Natural killer cell treated with Interleukin-12 subunit alpha and Interleukin-12 subunit beta and Interleukin-15 and Interleukin-18, amount 100 ng/mL, for 72 hours (primary cell): ENCODE results near the gene NAA80. TPM values are rescaled to one million over a fixed set of nuclear protein-coding genes. Genes with fewer than 3 reads are reported as not detected.

Experiments used
- ATAC-seq, 2 donors: fragments of 150-1000 bp; cut with Tn5 transposase in 1 of 2; sonication (Bioruptor Pico), chemical (Tn5 transposase) in 1 of 2; 2 replicates each; pipeline ENCODE4 v1.10.0; 2021
- DNase-seq: peaks from one replicate; pipeline ENCODE4 v3.0.0; 2022; ENCODE audit warnings: low spot score
- H3K27ac Mint-ChIP-seq, 2 donors: 1 replicate in 1 of 2; 2 replicates in 1 of 2; pipeline ENCODE4 v1.8.0; 2022; ENCODE audit warnings: mixed read lengths in 2 of 2, mild to moderate bottlenecking in 1 of 2, moderate library complexity in 1 of 2
- H3K27me3 Mint-ChIP-seq, 2 donors: 1 replicate in 1 of 2; 2 replicates in 1 of 2; pipeline ENCODE4 v1.8.0; 2022; ENCODE audit warnings: mixed read lengths in 2 of 2
- H3K36me3 Mint-ChIP-seq: one replicate; pipeline ENCODE4 v1.8.0; 2022; ENCODE audit warnings: mixed read lengths
- H3K4me1 Mint-ChIP-seq, 2 donors: 1 replicate in 1 of 2; 2 replicates in 1 of 2; pipeline ENCODE4 v1.8.0; 2022; ENCODE audit warnings: low read depth in 2 of 2, mixed read lengths in 2 of 2, mild to moderate bottlenecking in 1 of 2
- H3K4me3 Mint-ChIP-seq: one replicate; pipeline ENCODE4 v1.8.0; 2022; ENCODE audit warnings: mixed read lengths
- H3K9me3 Mint-ChIP-seq: 2 replicates; pipeline ENCODE4 v1.8.0; 2022; ENCODE audit warnings: mixed read lengths
- total RNA-seq, 2 donors: library from RNA; stranded (reverse); gene quantifications; one replicate each; pipeline ENCODE4 v1.2.3, GENCODE V29; 2022

The NAA80 gene
- total RNA-seq, 2 donors from 2014 or later: 13.2 to 15.7 TPM

GRCh38 chr3:50270422-50271224 lies 28.6 kb downstream of the NAA80 start:
- Mint-ChIP-seq H3K4me1 (peaks cover 16 to 17% of the 10 kb centered on the region in 2 donors), H3K36me3 (no peaks in the 10 kb centered on the region), H3K4me3 (no peak overlapping the region), H3K27ac (no peak overlapping the region), H3K27me3 (peaks cover 15 to 19% of the 10 kb centered on the region in 2 donors), H3K9me3 (no peaks in the 10 kb centered on the region)
- DNase-seq (no peak), ATAC-seq (no peak)

GRCh38 chr3:50269977-50270413 lies 29.2 kb downstream of the NAA80 start:
- DNase-seq (no peak), ATAC-seq (no peak)
- H3K4me3 Mint-ChIP-seq: no peak overlapping the region
- H3K4me1 Mint-ChIP-seq: peaks cover 13 to 16% of the 10 kb centered on the region in 2 donors
- H3K27ac Mint-ChIP-seq: no peak overlapping the region
- no peaks in the 10 kb centered on the region for H3K9me3 Mint-ChIP-seq
- no peaks in the 10 kb centered on the region for H3K36me3 Mint-ChIP-seq
- peaks cover 12 to 14% of the 10 kb centered on the region in 2 donors for H3K27me3 Mint-ChIP-seq

- peaks cover 10 to 12% of the 10 kb centered on the region in 2 donors for H3K27me3 Mint-ChIP-seq
- no peaks in the 10 kb centered on the region for H3K9me3 Mint-ChIP-seq
- no peak overlapping the region for H3K4me3 Mint-ChIP-seq
- H3K27ac Mint-ChIP-seq: no peak overlapping the region
- peaks cover 11 to 13% of the 10 kb centered on the region in 2 donors for H3K4me1 Mint-ChIP-seq
- DNase-seq (no peak), ATAC-seq (no peak)
- H3K36me3 Mint-ChIP-seq: no peaks in the 10 kb centered on the region
Observed at GRCh38 chr3:50269460-50269859, 29.7 kb downstream of the NAA80 start.

- Mint-ChIP-seq H3K27me3 (peaks cover 5 to 7% of the 10 kb centered on the region in 2 donors), H3K27ac (no peak within 1 kb of the TSS), H3K36me3 (no peaks in the 10 kb centered on the region), H3K4me3 (no peak within 1 kb of the TSS), H3K9me3 (no peaks in the 10 kb centered on the region), H3K4me1 (peaks cover 6 to 11% of the 10 kb centered on the region in 2 donors)
- no peak for DNase-seq
- ATAC-seq: no peak
Observed at GRCh38 chr3:50268703-50269451, 30.3 kb downstream of the NAA80 start, which contains the start of gene SEMA3B. TSS of gene SEMA3B (plus strand) at chr3:50269147. CDS start at chr3:50269241, 94 bp downstream.

GRCh38 chr3:50268276-50268675 lies 30.9 kb downstream of the NAA80 start:
- Mint-ChIP-seq H3K36me3 (no peaks in the 10 kb centered on the region), H3K4me3 (no peak overlapping the region), H3K4me1 (peaks cover 6 to 11% of the 10 kb centered on the region in 2 donors), H3K27ac (no peak overlapping the region), H3K9me3 (no peaks in the 10 kb centered on the region), H3K27me3 (peaks cover 5 to 6% of the 10 kb centered on the region in 2 donors)
- DNase-seq (no peak), ATAC-seq (no peak)

- Mint-ChIP-seq H3K9me3 (no peaks in the 10 kb centered on the region), H3K27me3 (peaks cover 0 to 2% of the 10 kb centered on the region in 2 donors), H3K4me3 (no peak overlapping the region), H3K36me3 (no peaks in the 10 kb centered on the region), H3K27ac (no peak overlapping the region), H3K4me1 (peaks cover 0 to 6% of the 10 kb centered on the region in 2 donors)
- ATAC-seq (no peak), DNase-seq (no peak)
Observed at GRCh38 chr3:50267280-50267913, 31.8 kb downstream of the NAA80 start.

- no peak overlapping the region for H3K27ac Mint-ChIP-seq
- ATAC-seq (no peak), DNase-seq (no peak)
- no peaks in the 10 kb centered on the region for H3K9me3 Mint-ChIP-seq
- H3K27me3 Mint-ChIP-seq: peaks cover 0 to 2% of the 10 kb centered on the region in 2 donors
- H3K4me3 Mint-ChIP-seq: no peak overlapping the region
- peaks cover 0 to 6% of the 10 kb centered on the region in 2 donors for H3K4me1 Mint-ChIP-seq
- H3K36me3 Mint-ChIP-seq: no peaks in the 10 kb centered on the region
Observed at GRCh38 chr3:50266836-50267235, 32.4 kb downstream of the NAA80 start.

GRCh38 chr3:50266017-50266416 lies 33.2 kb downstream of the NAA80 start:
- Mint-ChIP-seq H3K4me3 (no peak overlapping the region), H3K27ac (no peak overlapping the region), H3K27me3 (peaks cover 0 to 2% of the 10 kb centered on the region in 2 donors), H3K9me3 (no peaks in the 10 kb centered on the region), H3K36me3 (no peaks in the 10 kb centered on the region), H3K4me1 (peaks cover 0 to 2% of the 10 kb centered on the region in 2 donors)
- no peak for DNase-seq
- ATAC-seq: no peak

- no peak for ATAC-seq
Observed at GRCh38 chr3:50265571-50265970, 33.6 kb downstream of the NAA80 start.

GRCh38 chr3:50264964-50265485 lies 34.2 kb downstream of the NAA80 start:
- H3K4me1 Mint-ChIP-seq: peaks cover 0 to 2% of the 10 kb centered on the region in 2 donors
- no peak overlapping the region for H3K27ac Mint-ChIP-seq
- peaks cover 0 to 2% of the 10 kb centered on the region in 2 donors for H3K27me3 Mint-ChIP-seq
- no peak for ATAC-seq
- H3K9me3 Mint-ChIP-seq: no peaks in the 10 kb centered on the region
- H3K4me3 Mint-ChIP-seq: no peak overlapping the region
- no peaks in the 10 kb centered on the region for H3K36me3 Mint-ChIP-seq
- no peak for DNase-seq

More at GRCh38 chr3:50265571-50265970, 33.6 kb downstream of the NAA80 start:
- H3K27me3 Mint-ChIP-seq: peaks cover 0 to 2% of the 10 kb centered on the region in 2 donors
- H3K9me3 Mint-ChIP-seq: no peaks in the 10 kb centered on the region
- H3K27ac Mint-ChIP-seq: no peak overlapping the region
- H3K4me3 Mint-ChIP-seq: no peak overlapping the region
- no peaks in the 10 kb centered on the region for H3K36me3 Mint-ChIP-seq
- H3K4me1 Mint-ChIP-seq: peaks cover 0 to 2% of the 10 kb centered on the region in 2 donors
- DNase-seq: no peak

- no peaks in the 10 kb centered on the region for H3K9me3 Mint-ChIP-seq
- H3K4me1 Mint-ChIP-seq: peaks cover 4 to 6% of the 10 kb centered on the region in 2 donors
- H3K4me3 Mint-ChIP-seq: no peak overlapping the region
- peaks cover 0 to 2% of the 10 kb centered on the region in 2 donors for H3K27me3 Mint-ChIP-seq
- DNase-seq: no peak
- H3K27ac Mint-ChIP-seq: no peak overlapping the region
- no peak for ATAC-seq
- no peaks in the 10 kb centered on the region for H3K36me3 Mint-ChIP-seq
Observed at GRCh38 chr3:50264383-50264963, 34.7 kb downstream of the NAA80 start.

- Mint-ChIP-seq H3K27ac (no peak overlapping the region), H3K4me1 (peaks cover 4 to 6% of the 10 kb centered on the region in 2 donors), H3K9me3 (no peaks in the 10 kb centered on the region), H3K27me3 (peaks cover 0 to 2% of the 10 kb centered on the region in 2 donors), H3K36me3 (no peaks in the 10 kb centered on the region), H3K4me3 (no peak overlapping the region)
- no peak for DNase-seq
- ATAC-seq: no peak
Observed at GRCh38 chr3:50263478-50264382, 35.5 kb downstream of the NAA80 start.
